K562 (cell line): ENCODE results near the gene ABCC6. TPM values are rescaled to one million over a fixed set of nuclear protein-coding genes. Genes with fewer than 3 reads are reported as not detected.

Source experiments
- ATAC-seq: fragments of 200-7000 bp; cut with Tn5 transposase; 3 replicates; pipeline ENCODE4 v1.9.1; 2020; ENCODE audit warnings: moderate library complexity
- BruUV-seq: library from RNA; stranded (reverse); fragments of 400-500 nt; replicated peaks from 2 replicates; lab custom pipeline; 2021; lab: Mats Ljungman, UMichigan
- CTCF ChIA-PET: fragments of 300-600 bp; formaldehyde crosslinking; extraction: SDS; loops from one replicate; lab custom pipeline; 2021; ENCODE audit warnings: low intra/inter-chr PET ratio; lab: Yijun Ruan, JAX
- POLR2A ChIA-PET: fragments of 300-600, 350-650 bp; sonication (Branson Sonifier 250); formaldehyde crosslinking; extraction: SDS; loops from one replicate; lab custom pipeline; 2021; ENCODE audit warnings: antibody characterized with exemption, inconsistent platforms; lab: Yijun Ruan, JAX
- DNase-seq, 4 experiments: peaks; one replicate each; pipeline versions ENCODE4 v3.0.0 to v3.0.0-alpha.2; 2011 to 2018; ENCODE audit warnings: low spot score in 3 of 4, mixed read lengths in 3 of 4; ENCODE audit errors: extremely low read depth in 1 of 4
- FAIRE-seq: peaks from 2 replicates; lab custom pipeline; 2011; peaks lifted over from hg19 to GRCh38; lab: Jason Lieb, UNC
- H2AFZ ChIP-seq: 2 replicates; pipeline ENCODE4 v1.6.0; 2011; ENCODE audit warnings: low read depth, low read length, control low read depth, inconsistent platforms
- H3K27ac ChIP-seq: fragments of 200-600 bp; 3 replicates; pipeline ENCODE4 v1.8.0; 2011; ENCODE audit warnings: low read depth, mild to moderate bottlenecking, control low read depth, inconsistent platforms, low read length, moderate library complexity, mixed read lengths; ENCODE audit errors: extremely low read depth
- H3K27me3 ChIP-seq, 2 experiments: fragments of 300-600 bp in 1 of 2; 2 replicates in 1 of 2; 3 replicates in 1 of 2; pipeline versions ENCODE4 v1.6.0 to v1.8.0; 2011; ENCODE audit warnings: inconsistent platforms in 2 of 2, low read length in 2 of 2, mild to moderate bottlenecking in 1 of 2, mixed read lengths in 1 of 2, moderate library complexity in 1 of 2; ENCODE audit not compliant: control insufficient read depth in 2 of 2, insufficient read depth in 2 of 2
- H3K36me3 ChIP-seq: fragments of 300-600 bp; 3 replicates; pipeline ENCODE4 v1.8.0; 2011; ENCODE audit warnings: mild to moderate bottlenecking, low read length, inconsistent platforms; ENCODE audit not compliant: control insufficient read depth, insufficient read depth
- H3K4me1 ChIP-seq, 2 experiments: fragments of 200-600 bp in 1 of 2; replicated peaks in 1 of 2; 2 replicates in 1 of 2; 3 replicates in 1 of 2; pipeline versions ENCODE4 v1.5.1 to v1.8.0; 2011; ENCODE audit warnings: inconsistent platforms in 2 of 2, low read length in 2 of 2, mild to moderate bottlenecking in 1 of 2, mixed read lengths in 1 of 2, moderate library complexity in 1 of 2; ENCODE audit not compliant: control insufficient read depth in 2 of 2, insufficient read depth in 2 of 2
- H3K4me2 ChIP-seq: 2 replicates; pipeline ENCODE4 v1.6.1; 2011; ENCODE audit warnings: low read length, control low read depth, inconsistent platforms, mixed read lengths; ENCODE audit not compliant: insufficient read depth
- H3K4me3 ChIP-seq: fragments of 200-600 bp; sonication (generic), shearing (Covaris generic); 2 replicates; pipeline ENCODE4 v1.5.1; 2016; ENCODE audit warnings: control low read depth, inconsistent platforms
- H3K79me2 ChIP-seq: fragments of 200-600 bp; 3 replicates; pipeline ENCODE4 v1.8.0; 2011; ENCODE audit warnings: low read length, inconsistent platforms; ENCODE audit not compliant: control insufficient read depth, insufficient read depth
- H3K9ac ChIP-seq, 2 experiments: 2 replicates each; pipeline versions ENCODE4 v1.6.0 to v1.6.1; 2011; ENCODE audit warnings: low read depth in 2 of 2, low read length in 2 of 2, control low read depth in 1 of 2, inconsistent platforms in 1 of 2, mild to moderate bottlenecking in 1 of 2, mixed read lengths in 1 of 2; ENCODE audit not compliant: insufficient read depth in 1 of 2
- H3K9me1 ChIP-seq: one replicate; pipeline ENCODE4 v1.6.0; 2011; ENCODE audit warnings: inconsistent platforms, mild to moderate bottlenecking, low read length, moderate library complexity; ENCODE audit not compliant: control insufficient read depth, insufficient read depth
- H3K9me3 ChIP-seq: replicated peaks from 2 replicates; pipeline ENCODE4 v1.5.1; 2011; ENCODE audit warnings: low read depth, low read length, inconsistent platforms; ENCODE audit not compliant: control insufficient read depth, insufficient read depth
- H4K20me1 ChIP-seq: replicated peaks from 2 replicates; pipeline ENCODE4 v1.6.1; 2011; ENCODE audit warnings: low read length, inconsistent platforms, mixed read lengths; ENCODE audit not compliant: control insufficient read depth, insufficient read depth
- CREBBP ChIP-seq: IDR thresholded peaks from one replicate; pipeline ENCODE4 v1.6.1; 2012; ENCODE audit warnings: low read depth, mild to moderate bottlenecking, control low read depth, inconsistent platforms, low read length
- KDM1A ChIP-seq, 2 experiments: fragments of 450-650 bp; IDR thresholded peaks; 2 replicates each; pipeline ENCODE4 v1.6.1; 2016; ENCODE audit warnings: mild to moderate bottlenecking in 2 of 2
- NR1H2 ChIP-seq: sonication (generic); formaldehyde crosslinking; IDR thresholded peaks from 2 replicates; pipeline ENCODE4 v1.4.0; 2020; ENCODE audit warnings: mild to moderate bottlenecking, missing genetic modification reagents
- PURB ChIP-seq: sonication (generic); formaldehyde crosslinking; IDR thresholded peaks from 2 replicates; pipeline ENCODE4 v1.9.0; 2021; ENCODE audit warnings: low read depth, mild to moderate bottlenecking, missing genetic modification reagents
- SNRNP70 ChIP-seq: fragments of 200-400 bp; formaldehyde crosslinking; optimal IDR thresholded peaks from 2 replicates; pipeline ENCODE3; 2017; ENCODE audit warnings: low read depth, low read length
- ZNF133 ChIP-seq: fragments of 250-450 bp; sonication (Bioruptor Pico); IDR thresholded peaks from 2 replicates; pipeline ENCODE4 v1.4.0; 2020; ENCODE audit warnings: mild to moderate bottlenecking
- WGBS: fragments of 100-300 bp; shearing (Covaris generic); methylation state at CpG from one replicate; pipeline ENCODE4 v1.1.6; 2016; ENCODE audit warnings: low coverage, mixed read lengths; ENCODE audit not compliant: insufficient coverage; ENCODE audit errors: missing lambda C conversion rate; 5-methylcytosine and 5-hydroxymethylcytosine counted together
- in situ Hi-C: fragments of 300-500 bp; cut with MboI; formaldehyde crosslinking; loops from 4 replicates; pipeline ENCODE4 v1.15.0; 2018; ENCODE audit warnings: inconsistent platforms, mixed read lengths
- intact Hi-C: fragments of 100-400 bp; cut with micrococcal nuclease; formaldehyde crosslinking; loops from 2 replicates; pipeline ENCODE4 v1.14.2; 2022
- polyA plus RNA-seq, 8 experiments: library from polyadenylated mRNA; depleted of rRNA in 4 of 8; stranded (reverse) in 5 of 8; unstranded in 3 of 8; fragments of >200 nt; fragmentation: Nextera tagmentation in 2 of 8; fragmentation: Illumina TruSeq in 1 of 8; extraction: Ambion mirVana in 2 of 8; extraction: Trizol in 1 of 8; gene quantifications; 2 replicates each; pipeline versions ENCODE4 v1.2.1 to v1.2.3, GENCODE V29; 2011 to 2014; ENCODE audit warnings: inconsistent platforms in 1 of 8, missing spikeins in 1 of 8
- total RNA-seq, 7 experiments: library from RNA; depleted of rRNA in 6 of 7; stranded (reverse); fragments of >200 nt in 6 of 7; fragmentation: Illumina TruSeq in 2 of 7; extraction: Trizol in 2 of 7; gene quantifications; 2 replicates each; pipeline versions ENCODE4 v1.2.1 to v1.2.3, GENCODE V29; 2011 to 2021; ENCODE audit warnings: low replicate concordance in 1 of 7

The ABCC6 gene
- total and polyA plus RNA-seq, 9 of the 15 experiments (the other 6 are each of a cell fraction or from before 2014, with no cell fraction given): 0.03 to 0.46 (median 0.07) TPM; not detected in 4

DNA sequence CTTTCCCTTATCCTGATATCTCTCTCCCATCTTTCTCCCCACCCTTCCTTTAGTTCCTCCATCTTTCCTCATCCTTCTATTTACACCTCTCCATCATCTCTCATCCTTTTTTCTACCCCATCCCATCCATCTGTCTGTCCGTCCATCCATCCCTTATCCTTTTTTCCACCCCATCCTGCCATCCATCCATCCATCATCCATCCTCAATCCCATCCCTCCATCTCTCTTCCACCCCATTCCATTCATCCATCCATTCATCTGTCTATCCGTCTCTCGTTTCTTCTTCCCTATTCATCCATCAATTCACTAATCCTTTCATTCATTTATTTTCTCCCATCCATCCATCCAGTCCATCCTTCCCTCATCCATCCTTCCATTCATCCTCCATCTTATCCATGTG lies 68.1 kb downstream of the ABCC6 start:
- POLR2A ChIA-PET: no interaction called here
- Histone ChIP-seq H3K9ac (no peak overlapping the region), H3K4me2 (no peak overlapping the region), H3K27me3 (no peaks in the 10 kb centered on the region), H2AFZ (no peak overlapping the region), H3K79me2 (no peaks in the 10 kb centered on the region), H3K9me3 (no peaks in the 10 kb centered on the region), H3K4me3 (no peak overlapping the region), H3K9me1 (no peaks in the 10 kb centered on the region), H4K20me1 (no peaks in the 10 kb centered on the region), H3K27ac (no peak overlapping the region), H3K36me3 (no peaks in the 10 kb centered on the region), H3K4me1 (peaks cover 10 to 19% of the 10 kb centered on the region in 2 experiments; a peak in 4 of 5 replicates)
- CTCF ChIA-PET: no interaction called here
- WGBS: 22% methylated on average over 3 of the region's 3 CpGs
- FAIRE-seq (no peak), DNase-seq (no peak), ATAC-seq (no peak)
- TF ChIP-seq PURB (CRISPR knock-in tag) (no peak), CREBBP (no peak), ZNF133 (CRISPR knock-in tag) (no peak), NR1H2 (no peak), SNRNP70 (no peak), KDM1A (IDR thresholded peaks at IDR 0.05) (0 out of 4 replicates have a peak, but pooled peaks have one; percentile 13)
- no TSS peak for BruUV-seq
- in situ Hi-C loops (no loop called here), intact Hi-C loops (no loop called here)
